SK-N-SH (cell line): Measurements from ENCODE around the gene NT5C1A. TPM values are rescaled to one million over a fixed set of nuclear protein-coding genes. Genes with fewer than 3 reads are reported as not detected.

Source experiments
- CTCF ChIA-PET: fragments of 300-600, 350-600 bp; formaldehyde crosslinking; extraction: SDS; loops from one replicate; lab custom pipeline; 2021; lab: Yijun Ruan, JAX
- POLR2A ChIA-PET: fragments of 350-600 bp; sonication (Branson Sonifier 250); formaldehyde crosslinking; extraction: SDS; loops from one replicate; lab custom pipeline; 2020; ENCODE audit warnings: antibody characterized with exemption, inconsistent platforms; lab: Yijun Ruan, JAX
- DNase-seq: peaks from one replicate; pipeline ENCODE4 v3.0.0; 2012
- H2AFZ ChIP-seq: fragments of 200-600 bp; sonication (generic); 2 replicates; pipeline ENCODE4 v1.8.1; 2016; ENCODE audit warnings: antibody characterized with exemption, mild to moderate bottlenecking, low read depth
- H3F3A ChIP-seq: fragments of 200-600 bp; sonication (generic); replicated peaks from 2 replicates; pipeline ENCODE3; 2016; ENCODE audit warnings: antibody characterized with exemption, mild to moderate bottlenecking; ENCODE audit not compliant: insufficient read depth
- H3K27ac ChIP-seq, 2 experiments: fragments of 200-500 bp in 1 of 2; fragments of 200-600 bp in 1 of 2; sonication (Bioruptor generic) in 1 of 2; sonication (generic), shearing (Covaris generic) in 1 of 2; 2 replicates each; pipeline versions ENCODE4 v1.5.1 to v1.6.1; 2014 to 2016; ENCODE audit warnings: low read depth in 2 of 2, inconsistent platforms in 1 of 2, low read length in 1 of 2, mild to moderate bottlenecking in 1 of 2, mixed read lengths in 1 of 2
- H3K27me3 ChIP-seq: fragments of 200-600 bp; sonication (generic), shearing (Covaris generic); 2 replicates; pipeline ENCODE4 v1.6.1; 2016; ENCODE audit warnings: mixed run types; ENCODE audit not compliant: insufficient read depth
- H3K36me3 ChIP-seq, 2 experiments: fragments of 200-500 bp in 1 of 2; fragments of 200-600 bp in 1 of 2; sonication (Bioruptor generic) in 1 of 2; sonication (generic) in 1 of 2; replicated peaks in 1 of 2; 2 replicates each; pipeline versions ENCODE3 to v1.5.1; 2014 to 2016; ENCODE audit warnings: low read length in 1 of 2, mild to moderate bottlenecking in 1 of 2; ENCODE audit not compliant: insufficient read depth in 2 of 2, control insufficient read depth in 1 of 2
- H3K4me1 ChIP-seq, 2 experiments: fragments of 200-500 bp in 1 of 2; fragments of 200-600 bp in 1 of 2; sonication (Bioruptor generic) in 1 of 2; sonication (generic), shearing (Covaris generic) in 1 of 2; 2 replicates each; pipeline versions ENCODE4 v1.5.1 to v1.6.1; 2014 to 2016; ENCODE audit warnings: low read depth in 1 of 2, low read length in 1 of 2, mixed run types in 1 of 2; ENCODE audit not compliant: insufficient read depth in 2 of 2, control insufficient read depth in 1 of 2
- H3K4me2 ChIP-seq: fragments of 200-600 bp; sonication (generic), shearing (Covaris generic); 2 replicates; pipeline ENCODE4 v1.6.1; 2017; ENCODE audit warnings: mixed run types
- H3K4me3 ChIP-seq, 2 experiments: fragments of 200-500 bp in 1 of 2; fragments of 200-600 bp in 1 of 2; sonication (Bioruptor generic) in 1 of 2; sonication (generic), shearing (Covaris generic) in 1 of 2; 2 replicates each; pipeline versions ENCODE4 v1.5.1 to v1.8.1; 2014 to 2016; ENCODE audit warnings: low read depth in 2 of 2, inconsistent platforms in 1 of 2, low read length in 1 of 2, mild to moderate bottlenecking in 1 of 2, mixed read lengths in 1 of 2, moderate library complexity in 1 of 2
- H3K79me2 ChIP-seq: fragments of 200-600 bp; sonication (generic); 2 replicates; pipeline ENCODE4 v1.8.1; 2017; ENCODE audit warnings: mild to moderate bottlenecking; ENCODE audit not compliant: insufficient read depth
- H3K9ac ChIP-seq: fragments of 200-600 bp; sonication (generic); 2 replicates; pipeline ENCODE4 v1.6.1; 2017; ENCODE audit warnings: mixed run types
- H3K9me2 ChIP-seq: fragments of 200-600 bp; sonication (generic); 2 replicates; pipeline ENCODE4 v1.6.1; 2017; ENCODE audit warnings: mixed run types
- H3K9me3 ChIP-seq: fragments of 200-600 bp; sonication (generic); 2 replicates; pipeline ENCODE4 v1.6.1; 2017; ENCODE audit warnings: mixed run types, mild to moderate bottlenecking, moderate library complexity
- H4K20me1 ChIP-seq: fragments of 200-600 bp; sonication (generic); 2 replicates; pipeline ENCODE4 v1.6.1; 2017; ENCODE audit warnings: mild to moderate bottlenecking, mixed run types; ENCODE audit not compliant: insufficient read depth
- CHD2 ChIP-seq: fragments of 150-350 bp; IDR thresholded peaks from 2 replicates; pipeline ENCODE4 v1.6.1; 2018; ENCODE audit warnings: low read length; ENCODE audit not compliant: partially characterized antibody
- CTCF ChIP-seq: fragments of 200-600 bp; sonication (generic); IDR thresholded peaks from 2 replicates; pipeline ENCODE4 v1.6.1; 2017; ENCODE audit warnings: antibody characterized with exemption, mild to moderate bottlenecking, moderate library complexity
- FOSL2 ChIP-seq: IDR thresholded peaks from 2 replicates; pipeline ENCODE4 v1.4.0; 2012; ENCODE audit warnings: low read depth, mild to moderate bottlenecking, moderate library complexity, borderline replicate concordance
- FOXJ3 ChIP-seq: sonication (generic); formaldehyde crosslinking; IDR thresholded peaks from 2 replicates; pipeline ENCODE4 v1.5.1; 2020; ENCODE audit warnings: mild to moderate bottlenecking, missing genetic modification reagents
- GABPA ChIP-seq: IDR thresholded peaks from 2 replicates; pipeline ENCODE4 v1.4.0; 2012; ENCODE audit warnings: low read depth, mild to moderate bottlenecking
- GATA2 ChIP-seq: sonication (generic); formaldehyde crosslinking; IDR thresholded peaks from 2 replicates; pipeline ENCODE4 v1.5.0; 2020; ENCODE audit warnings: mild to moderate bottlenecking, missing genetic modification reagents
- IRF3 ChIP-seq: fragments of 150-350 bp; IDR thresholded peaks from 2 replicates; pipeline ENCODE4 v1.6.1; 2016; ENCODE audit warnings: mild to moderate bottlenecking, low read depth, low read length
- JUND ChIP-seq: IDR thresholded peaks from 2 replicates; pipeline ENCODE4 v1.4.0; 2012
- MEF2A ChIP-seq: IDR thresholded peaks from 2 replicates; pipeline ENCODE4 v1.4.0; 2012; ENCODE audit warnings: low read depth, borderline replicate concordance
- MXI1 ChIP-seq: IDR thresholded peaks from 2 replicates; pipeline ENCODE4 v1.6.1; 2012; ENCODE audit warnings: mild to moderate bottlenecking, low read depth, low read length, improper control_type of control experiment
- NFIC ChIP-seq: IDR thresholded peaks from 2 replicates; pipeline ENCODE4 v1.4.0; 2012; ENCODE audit warnings: borderline replicate concordance
- POLR2AphosphoS5 ChIP-seq: IDR thresholded peaks from 2 replicates; pipeline ENCODE4 v1.6.1; 2012; ENCODE audit warnings: low read depth, low read length
- RAD21 ChIP-seq: IDR thresholded peaks from 2 replicates; pipeline ENCODE4 v1.6.1; 2012; ENCODE audit warnings: mild to moderate bottlenecking, low read length
- RCOR1 ChIP-seq: fragments of 150-350 bp; IDR thresholded peaks from 2 replicates; pipeline ENCODE4 v1.6.1; 2017; ENCODE audit warnings: antibody characterized with exemption, low read length
- RFX5 ChIP-seq: IDR thresholded peaks from 2 replicates; pipeline ENCODE4 v1.6.1; 2012; ENCODE audit warnings: mild to moderate bottlenecking, improper control_type of control experiment, low read length
- RXRA ChIP-seq: IDR thresholded peaks from 2 replicates; pipeline ENCODE4 v1.4.0; 2012; ENCODE audit warnings: low read depth, mild to moderate bottlenecking, borderline replicate concordance
- SMC3 ChIP-seq: IDR thresholded peaks from 2 replicates; pipeline ENCODE4 v1.6.1; 2012; ENCODE audit warnings: low read depth, low read length, improper control_type of control experiment
- USF1 ChIP-seq: IDR thresholded peaks from 2 replicates; pipeline ENCODE4 v1.4.0; 2012; ENCODE audit warnings: low read depth, borderline replicate concordance
- USF2 ChIP-seq: fragments of 150-350 bp; IDR thresholded peaks from 2 replicates; pipeline ENCODE4 v1.6.1; 2017; ENCODE audit warnings: antibody characterized with exemption, low read length, low read depth, borderline replicate concordance
- YY1 ChIP-seq: IDR thresholded peaks from 2 replicates; pipeline ENCODE4 v1.4.0; 2012; ENCODE audit warnings: low read depth, mild to moderate bottlenecking
- WGBS: methylation state at CpG from one replicate; pipeline ENCODE4 v1.1.6; 2017; ENCODE audit warnings: low lambda C conversion rate; 5-methylcytosine and 5-hydroxymethylcytosine counted together
- polyA plus RNA-seq, 3 experiments: library from polyadenylated mRNA; depleted of rRNA; stranded (reverse); fragments of >200 nt; gene quantifications; 2 replicates each; pipeline ENCODE4 v1.2.3, GENCODE V29; 2012

Gene NT5C1A
- polyA plus RNA-seq, 1 of the 3 experiments (the other 2 are of a cell fraction), result 0.12 TPM

GRCh38 chr1:39681294-39681693 is 9.4 kb upstream of the NT5C1A start:
- H3K9ac ChIP-seq, result no peak overlapping the region
- POLR2A ChIA-PET, result interaction anchor here (1.1 to 1.3 kb wide), 2 partner anchors 10 kb away, joined by 3 to 6 read pairs; partner anchors contain the start of gene HPCAL4
- H3K4me2 ChIP-seq, result no peak overlapping the region
- H3K27me3 ChIP-seq, result peaks cover 11% of the 10 kb centered on the region; the same call in 1 of the 2 replicates
- CTCF ChIA-PET, result interaction anchor here (1.2 to 2.4 kb wide), 5 partner anchors 9 to 75 kb away, joined by 4 to 16 read pairs (median 6); partner anchors contain the start of gene NT5C1A
- H4K20me1 ChIP-seq, result no peaks in the 10 kb centered on the region
- H3K27ac ChIP-seq, result no peak overlapping the region
- no peak overlapping the region for H3K4me3 ChIP-seq
- no peaks in the 10 kb centered on the region for H3K36me3 ChIP-seq
- 59% methylated on average over 3 of the region's 3 CpGs for WGBS
- DNase-seq, result no peak
- no peak for TF ChIP-seq YY1
- TF ChIP-seq FOXJ3, result no peak
- no peak for TF ChIP-seq RCOR1
- TF ChIP-seq RAD21, result no peak
- no peak for TF ChIP-seq MEF2A
- TF ChIP-seq POLR2AphosphoS5, result no peak
- no peak for TF ChIP-seq IRF3
- no peak for TF ChIP-seq JUND
- no peak for TF ChIP-seq RXRA
- no peak for TF ChIP-seq FOSL2
- no peak for TF ChIP-seq CHD2
- TF ChIP-seq CTCF, result no peak
- TF ChIP-seq GABPA, result no peak
- TF ChIP-seq USF2, result no peak
- no peak for TF ChIP-seq RFX5
- no peak for TF ChIP-seq GATA2 (CRISPR knock-in tag)
- no peak for TF ChIP-seq NFIC
- TF ChIP-seq SMC3, result no peak
- TF ChIP-seq USF1, result no peak
- TF ChIP-seq MXI1, result no peak
- H3K9me3 ChIP-seq, result no peaks in the 10 kb centered on the region
- H3K4me1 ChIP-seq, result no peaks in the 10 kb centered on the region; a peak in 1 of 4 replicates
- H3F3A ChIP-seq, result no peaks in the 10 kb centered on the region
- no peaks in the 10 kb centered on the region for H3K9me2 ChIP-seq
- H2AFZ ChIP-seq, result no peak overlapping the region
- no peaks in the 10 kb centered on the region for H3K79me2 ChIP-seq
